H1 (cell line): ENCODE data around the gene MPLKIP. TPM values are rescaled to one million over a fixed set of nuclear protein-coding genes. Genes with fewer than 3 reads are reported as not detected.
"Not testable (repeated sequence)": the region's sequence is repeated elsewhere in the genome, so short reads cannot be mapped to it uniquely, and the experiment has no call there.

Source experiments
- CTCF ChIA-PET: fragments of 300-600 bp; sonication (Branson Sonifier 250); formaldehyde crosslinking; loops from one replicate; lab custom pipeline; 2021; ENCODE audit not compliant: partially characterized antibody; lab: Charles Lee
- POLR2A ChIA-PET: fragments of 300-600 bp; sonication (Branson Sonifier 250); formaldehyde crosslinking; loops from one replicate; lab custom pipeline; 2021; ENCODE audit warnings: inconsistent platforms; ENCODE audit not compliant: partially characterized antibody; lab: Charles Lee
- DNase-seq, 2 experiments: peaks; one replicate each; pipeline versions ENCODE4 v3.0.0 to v3.0.0-alpha.2; 2010 to 2022; ENCODE audit warnings: low spot score in 2 of 2, low read depth in 1 of 2, mixed read lengths in 1 of 2
- FAIRE-seq: peaks from 2 replicates; lab custom pipeline; 2011; peaks lifted over from hg19 to GRCh38; lab: Jason Lieb, UNC
- H2AFZ ChIP-seq: 2 replicates; pipeline ENCODE4 v1.8.1; 2012; ENCODE audit warnings: low read length, inconsistent platforms
- H2AK5ac ChIP-seq: 2 replicates; pipeline ENCODE4 v1.6.1; 2013; ENCODE audit warnings: low read depth, low read length
- H2BK120ac ChIP-seq: replicated peaks from 2 replicates; pipeline ENCODE3; 2013; ENCODE audit warnings: low read depth, low read length, inconsistent platforms
- H2BK12ac ChIP-seq: 2 replicates; pipeline ENCODE4 v1.6.1; 2013; ENCODE audit warnings: low read depth, low read length
- H2BK15ac ChIP-seq: 2 replicates; pipeline ENCODE4 v1.6.1; 2013; ENCODE audit warnings: low read length
- H2BK20ac ChIP-seq: 2 replicates; pipeline ENCODE4 v1.6.1; 2013; ENCODE audit warnings: low read length
- H2BK5ac ChIP-seq: 2 replicates; pipeline ENCODE4 v1.6.1; 2013; ENCODE audit warnings: low read depth, low read length
- H3K14ac ChIP-seq: 2 replicates; pipeline ENCODE4 v1.6.1; 2013; ENCODE audit warnings: inconsistent platforms; ENCODE audit not compliant: insufficient read length
- H3K18ac ChIP-seq: 2 replicates; pipeline ENCODE4 v1.6.1; 2013; ENCODE audit warnings: low read length; ENCODE audit errors: extremely low read depth
- H3K23ac ChIP-seq: 2 replicates; pipeline ENCODE4 v1.6.1; 2013; ENCODE audit warnings: inconsistent platforms; ENCODE audit not compliant: insufficient read length
- H3K23me2 ChIP-seq: 2 replicates; pipeline ENCODE4 v1.6.1; 2013; ENCODE audit warnings: low read depth, low read length
- H3K27ac ChIP-seq: 2 replicates; pipeline ENCODE4 v1.6.1; 2011; ENCODE audit warnings: low read depth, low read length, inconsistent platforms
- H3K27me3 ChIP-seq, 4 experiments: replicated peaks in 1 of 4; 1 replicate in 1 of 4; 2 replicates in 3 of 4; pipeline versions ENCODE4 v1.6.1 to v1.8.1; 2011 to 2013; ENCODE audit warnings: low read length in 3 of 4, mild to moderate bottlenecking in 3 of 4, inconsistent platforms in 2 of 4, mixed read lengths in 2 of 4, moderate library complexity in 1 of 4; ENCODE audit not compliant: control insufficient read depth in 3 of 4, insufficient read depth in 3 of 4; ENCODE audit errors: extremely low read depth in 1 of 4
- H3K36me3 ChIP-seq, 4 experiments: 2 replicates each; pipeline versions ENCODE4 v1.6.1 to v1.8.1; 2011 to 2013; ENCODE audit warnings: mild to moderate bottlenecking in 4 of 4, low read length in 3 of 4, moderate library complexity in 2 of 4, control low read depth in 1 of 4, inconsistent platforms in 1 of 4; ENCODE audit not compliant: insufficient read depth in 4 of 4, control insufficient read depth in 2 of 4
- H3K4ac ChIP-seq: replicated peaks from 2 replicates; pipeline ENCODE3; 2013; ENCODE audit warnings: low read length, low read depth, mixed read lengths, inconsistent platforms; ENCODE audit not compliant: insufficient read length
- H3K4me1 ChIP-seq, 4 experiments: replicated peaks in 1 of 4; 1 replicate in 1 of 4; 2 replicates in 3 of 4; pipeline versions ENCODE4 v1.6.1 to v1.8.1; 2011 to 2013; ENCODE audit warnings: low read length in 3 of 4, inconsistent platforms in 2 of 4, mixed read lengths in 1 of 4; ENCODE audit not compliant: insufficient read depth in 4 of 4, control insufficient read depth in 3 of 4
- H3K4me2 ChIP-seq, 2 experiments: 2 replicates each; pipeline versions ENCODE4 v1.6.1 to v1.8.1; 2011 to 2013; ENCODE audit warnings: low read depth in 2 of 2, low read length in 2 of 2, control low read depth in 1 of 2, inconsistent platforms in 1 of 2, mild to moderate bottlenecking in 1 of 2; ENCODE audit not compliant: insufficient read depth in 1 of 2
- H3K4me3 ChIP-seq, 4 experiments: fragments of 200-600, 300-600 bp in 1 of 4; sonication (generic), shearing (Covaris generic), sonication (Bioruptor Twin) in 1 of 4; 2 replicates each; pipeline versions ENCODE4 v1.5.1 to v1.8.1; 2011 to 2016; ENCODE audit warnings: low read length in 4 of 4, low read depth in 3 of 4, control low read depth in 2 of 4, inconsistent platforms in 2 of 4, mild to moderate bottlenecking in 2 of 4, mixed read lengths in 1 of 4, moderate library complexity in 1 of 4; ENCODE audit not compliant: insufficient read depth in 2 of 4; ENCODE audit errors: extremely low read depth in 1 of 4
- H3K56ac ChIP-seq: replicated peaks from 2 replicates; pipeline ENCODE3; 2013; ENCODE audit warnings: low read depth, mild to moderate bottlenecking, mixed read lengths, low read length, inconsistent platforms; ENCODE audit not compliant: insufficient read length
- H3K79me1 ChIP-seq: 2 replicates; pipeline ENCODE4 v1.6.1; 2013; ENCODE audit warnings: low read depth, low read length, control low read depth
- H3K79me2 ChIP-seq, 2 experiments: 2 replicates each; pipeline versions ENCODE4 v1.6.1 to v1.8.1; 2012 to 2013; ENCODE audit warnings: low read length in 2 of 2, mild to moderate bottlenecking in 2 of 2, inconsistent platforms in 1 of 2; ENCODE audit not compliant: insufficient read depth in 2 of 2, control insufficient read depth in 1 of 2
- H3K9ac ChIP-seq, 4 experiments: replicated peaks in 1 of 4; 1 replicate in 1 of 4; 2 replicates in 3 of 4; pipeline versions ENCODE4 v1.6.1 to v1.8.1; 2011 to 2013; ENCODE audit warnings: low read depth in 3 of 4, low read length in 3 of 4, control low read depth in 2 of 4, mild to moderate bottlenecking in 2 of 4, moderate library complexity in 2 of 4, inconsistent platforms in 1 of 4; ENCODE audit errors: extremely low read depth in 1 of 4
- H3K9me3 ChIP-seq, 2 experiments: 2 replicates each; pipeline versions ENCODE4 v1.6.1 to v1.8.1; 2012 to 2013; ENCODE audit warnings: mild to moderate bottlenecking in 2 of 2, moderate library complexity in 2 of 2, control low read depth in 1 of 2, inconsistent platforms in 1 of 2, low read depth in 1 of 2, low read length in 1 of 2, mixed read lengths in 1 of 2; ENCODE audit not compliant: insufficient read depth in 2 of 2
- H4K20me1 ChIP-seq, 2 experiments: replicated peaks in 1 of 2; 2 replicates each; pipeline versions ENCODE3 to v1.8.1; 2011 to 2013; ENCODE audit warnings: inconsistent platforms in 2 of 2, low read length in 2 of 2, mild to moderate bottlenecking in 1 of 2; ENCODE audit not compliant: insufficient read depth in 2 of 2, control insufficient read depth in 1 of 2
- H4K5ac ChIP-seq: 2 replicates; pipeline ENCODE4 v1.6.1; 2013; ENCODE audit warnings: low read length, low read depth, mixed read lengths, inconsistent platforms; ENCODE audit not compliant: insufficient read length
- H4K8ac ChIP-seq: 2 replicates; pipeline ENCODE4 v1.8.0; 2013; ENCODE audit warnings: mild to moderate bottlenecking, moderate library complexity, low read length, inconsistent platforms; ENCODE audit not compliant: insufficient read depth; ENCODE audit errors: extremely low read depth
- H4K91ac ChIP-seq: replicated peaks from 2 replicates; pipeline ENCODE3; 2013; ENCODE audit warnings: low read length, mixed read lengths, inconsistent platforms; ENCODE audit not compliant: insufficient read length
- WGBS, 2 experiments: shearing (Covaris generic) in 1 of 2; methylation state at CpG; one replicate each; pipeline versions ENCODE4 v1.1.6 to v1.1.7; 2013 to 2015; ENCODE audit warnings: low lambda C conversion rate in 2 of 2, mixed read lengths in 2 of 2, inconsistent platforms in 1 of 2, low coverage in 1 of 2, missing lambda C conversion rate in 1 of 2; ENCODE audit not compliant: insufficient replicate concordance in 2 of 2, insufficient coverage in 1 of 2, insufficient read length in 1 of 2; ENCODE audit errors: extremely low coverage in 1 of 2, missing lambda C conversion rate in 1 of 2; 5-methylcytosine and 5-hydroxymethylcytosine counted together
- polyA plus RNA-seq, 7 experiments: library from polyadenylated mRNA; depleted of rRNA in 3 of 7; stranded (reverse) in 5 of 7; unstranded in 2 of 7; fragments of >200 nt in 5 of 7; fragments of 200-250 nt in 2 of 7; gene quantifications; 1 replicate in 5 of 7; 2 replicates in 1 of 7; 4 replicates in 1 of 7; pipeline versions ENCODE4 v1.2.1 to v1.2.3, GENCODE V29; 2011 to 2013; ENCODE audit warnings: missing spikeins in 2 of 7, mixed read lengths in 2 of 7
- total RNA-seq: library from RNA; stranded (reverse); fragmentation: NEBNext Ultra II Directional; extraction: Animal tissue kit (Norgen Biotek cat#: 25700); gene quantifications from 2 replicates; pipeline ENCODE4 v1.2.1, GENCODE V29; 2021

Gene MPLKIP
- total and polyA plus RNA-seq, 2 of the 8 experiments (the other 6 are each of a cell fraction or from before 2014, with no cell fraction given), result 57.2 to 73.4 TPM

DNA sequence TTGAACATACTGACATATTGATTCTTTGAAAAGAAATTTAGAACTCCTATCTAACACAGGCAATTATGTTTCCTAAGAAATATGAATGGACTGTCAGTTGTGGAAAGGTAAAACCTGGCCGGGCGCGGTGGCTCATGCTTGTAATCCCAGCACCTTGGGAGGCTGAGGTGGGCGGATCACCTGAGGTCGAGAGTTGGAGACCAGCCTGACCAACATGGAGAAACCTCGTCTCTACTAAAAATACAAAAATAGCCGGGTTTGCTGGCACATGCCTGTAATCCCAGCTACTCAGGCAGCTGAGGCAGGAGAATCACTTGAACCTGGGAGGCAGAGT lies 13.8 kb upstream of the MPLKIP start:
- H3K23me2 ChIP-seq, H2BK12ac ChIP-seq, H3K27ac ChIP-seq, H3K4ac ChIP-seq, H3K27me3 ChIP-seq, H3K79me2 ChIP-seq, H4K5ac ChIP-seq, H3K79me1 ChIP-seq, H3K36me3 ChIP-seq, CTCF ChIA-PET, H2AK5ac ChIP-seq, H3K18ac ChIP-seq, H4K91ac ChIP-seq, H2BK5ac ChIP-seq, H3K56ac ChIP-seq, H2BK120ac ChIP-seq, H3K4me1 ChIP-seq, H3K14ac ChIP-seq, H3K23ac ChIP-seq, FAIRE-seq, H3K4me3 ChIP-seq, H3K9ac ChIP-seq, H2AFZ ChIP-seq, H3K4me2 ChIP-seq, H2BK20ac ChIP-seq, H4K20me1 ChIP-seq, H2BK15ac ChIP-seq, H4K8ac ChIP-seq: not testable (repeated sequence)
- POLR2A ChIA-PET, result interaction anchor here (2.4 kb wide), 1 partner anchor 14 kb away, joined by 5 read pairs; the partner anchor contains the start of genes MPLKIP and SUGCT
- peaks cover 6 to 13% of the 10 kb centered on the region in 2 experiments; a peak in 3 of 4 replicates for H3K9me3 ChIP-seq
- WGBS, 2 experiments, result 85% methylated on average over 7 of the region's 7 CpGs; no CpG with 5 or more reads in 1 of the 2 experiments
- DNase-seq, result peak in 1 of 2 experiments; percentile 38
